HG03135 (cell line): Measurements from ENCODE around the gene MAMDC4.

Experiments
- ATAC-seq: cut with Tn5 transposase; IDR thresholded peaks from one replicate; pipeline ENCODE4 v1.9.1; 2021; ENCODE audit warnings: mild to moderate bottlenecking, moderate library complexity; ENCODE audit not compliant: unreplicated experiment

Gene MAMDC4

GRCh38 chr9:136848393-136849037 lies 3.6 kb upstream of the MAMDC4 start:
- ATAC-seq, result peak; percentile 0

- ATAC-seq, result peak; percentile 76
Measured at GRCh38 chr9:136849038-136849959, 2.8 kb upstream of the MAMDC4 start, which contains the start of gene PHPT1. TSS of gene PHPT1 (plus strand) at chr9:136849409. CDS start at chr9:136849431, 22 bp downstream.

- ATAC-seq, result no peak
Measured at GRCh38 chr9:136849960-136850865, 1.9 kb upstream of the MAMDC4 start.

- no peak for ATAC-seq
Measured at GRCh38 chr9:136850866-136851775, 1.0 kb upstream of the MAMDC4 start.

GRCh38 chr9:136852664-136853595 lies 784 bp downstream of the MAMDC4 start:
- ATAC-seq, result no peak

DNA sequence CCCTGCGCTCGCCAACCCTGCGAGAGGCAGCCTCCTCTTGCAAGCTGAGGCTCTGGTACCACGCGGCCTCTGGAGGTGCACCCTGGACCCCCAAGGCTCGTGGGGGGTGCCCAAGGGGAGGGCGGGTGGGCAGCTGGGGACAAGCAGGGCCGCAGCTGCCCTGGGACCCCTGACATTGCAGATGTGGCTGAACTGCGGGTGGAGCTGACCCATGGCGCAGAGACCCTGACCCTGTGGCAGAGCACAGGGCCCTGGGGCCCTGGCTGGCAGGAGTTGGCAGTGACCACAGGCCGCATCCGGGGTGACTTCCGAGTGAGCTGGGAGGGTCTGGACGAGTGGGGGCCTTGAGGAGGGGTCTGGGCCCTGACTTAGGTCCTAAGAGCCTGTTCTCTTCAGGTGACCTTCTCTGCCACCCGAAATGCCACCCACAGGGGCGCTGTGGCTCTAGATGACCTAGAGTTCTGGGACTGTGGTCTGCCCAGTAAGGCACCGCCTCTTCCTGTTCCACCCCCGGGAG lies 1.5 kb downstream of the MAMDC4 start:
- no peak for ATAC-seq

DNA sequence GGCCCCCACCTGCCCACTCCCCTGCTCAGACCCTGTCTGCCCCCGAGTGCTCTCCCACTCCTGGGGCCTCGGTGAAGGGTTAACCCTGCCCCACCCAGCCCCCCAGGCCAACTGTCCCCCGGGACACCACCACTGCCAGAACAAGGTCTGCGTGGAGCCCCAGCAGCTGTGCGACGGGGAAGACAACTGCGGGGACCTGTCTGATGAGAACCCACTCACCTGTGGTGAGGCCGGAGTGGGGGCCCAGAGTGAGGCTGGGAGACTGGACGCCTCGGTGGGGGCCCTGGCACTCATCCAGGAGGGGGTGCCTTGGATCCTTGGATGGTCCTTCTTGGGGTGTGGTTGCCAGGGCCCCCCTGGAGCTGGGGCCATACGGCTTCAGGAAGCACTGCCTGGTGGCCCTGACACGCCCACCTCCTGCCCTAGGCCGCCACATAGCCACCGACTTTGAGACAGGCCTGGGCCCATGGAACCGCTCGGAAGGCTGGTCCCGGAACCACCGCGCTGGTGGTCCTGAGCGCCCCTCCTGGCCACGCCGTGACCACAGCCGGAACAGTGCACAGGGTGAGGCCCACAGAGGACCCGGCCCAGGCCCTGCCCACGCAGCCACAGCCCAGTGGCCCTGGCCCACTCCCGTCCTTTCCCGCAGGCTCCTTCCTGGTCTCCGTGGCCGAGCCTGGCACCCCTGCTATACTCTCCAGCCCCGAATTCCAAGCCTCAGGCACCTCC lies 2.1 kb downstream of the MAMDC4 start:
- ATAC-seq, result no peak

DNA sequence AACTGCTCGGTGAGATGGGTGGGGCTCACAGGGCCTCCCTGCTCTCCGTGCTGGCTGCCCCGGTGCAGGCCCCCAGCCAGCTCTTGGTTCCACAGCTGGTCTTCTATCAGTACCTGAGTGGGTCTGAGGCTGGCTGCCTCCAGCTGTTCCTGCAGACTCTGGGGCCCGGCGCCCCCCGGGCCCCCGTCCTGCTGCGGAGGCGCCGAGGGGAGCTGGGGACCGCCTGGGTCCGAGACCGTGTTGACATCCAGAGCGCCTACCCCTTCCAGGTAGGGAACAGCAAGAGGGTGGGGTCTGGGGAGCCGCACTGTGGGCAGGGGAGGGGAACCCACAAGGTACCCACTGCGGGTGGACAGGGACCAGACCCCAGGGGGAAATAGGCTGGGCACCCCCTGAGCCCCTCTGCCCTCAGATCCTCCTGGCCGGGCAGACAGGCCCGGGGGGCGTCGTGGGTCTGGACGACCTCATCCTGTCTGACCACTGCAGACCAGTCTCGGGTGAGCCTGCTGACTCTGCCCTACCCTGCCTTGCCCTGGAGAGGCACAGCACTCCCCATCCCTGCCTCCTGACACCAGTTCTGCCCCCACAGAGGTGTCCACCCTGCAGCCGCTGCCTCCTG lies 2.8 kb downstream of the MAMDC4 start:
- ATAC-seq, result no peak

GRCh38 chr9:136855461-136856078 lies 3.4 kb downstream of the MAMDC4 start:
- ATAC-seq, result no peak

- ATAC-seq, result no peak
Measured at GRCh38 chr9:136856079-136856476, 3.9 kb downstream of the MAMDC4 start.

DNA sequence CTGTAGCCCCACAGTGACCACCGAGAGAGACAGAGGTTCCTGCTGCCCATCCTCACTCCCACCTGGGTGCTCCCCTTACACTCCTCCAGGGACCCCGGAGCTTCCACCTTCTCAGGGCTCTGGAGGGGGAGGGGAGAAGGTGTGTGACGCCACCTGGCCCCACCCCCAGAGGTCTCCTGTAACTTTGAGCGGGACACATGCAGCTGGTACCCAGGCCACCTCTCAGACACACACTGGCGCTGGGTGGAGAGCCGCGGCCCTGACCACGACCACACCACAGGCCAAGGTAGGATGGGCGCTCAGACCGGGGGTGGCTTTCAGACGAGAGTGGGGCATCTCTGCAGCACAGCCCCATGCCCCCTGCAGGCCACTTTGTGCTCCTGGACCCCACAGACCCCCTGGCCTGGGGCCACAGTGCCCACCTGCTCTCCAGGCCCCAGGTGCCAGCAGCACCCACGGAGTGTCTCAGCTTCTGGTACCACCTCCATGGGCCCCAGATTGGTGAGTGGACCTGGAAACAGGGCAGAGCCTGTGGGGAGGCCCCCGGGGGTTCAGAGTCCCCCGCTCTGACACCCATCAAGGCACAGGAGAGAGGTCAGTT lies 4.5 kb downstream of the MAMDC4 start:
- ATAC-seq, result no peak

DNA sequence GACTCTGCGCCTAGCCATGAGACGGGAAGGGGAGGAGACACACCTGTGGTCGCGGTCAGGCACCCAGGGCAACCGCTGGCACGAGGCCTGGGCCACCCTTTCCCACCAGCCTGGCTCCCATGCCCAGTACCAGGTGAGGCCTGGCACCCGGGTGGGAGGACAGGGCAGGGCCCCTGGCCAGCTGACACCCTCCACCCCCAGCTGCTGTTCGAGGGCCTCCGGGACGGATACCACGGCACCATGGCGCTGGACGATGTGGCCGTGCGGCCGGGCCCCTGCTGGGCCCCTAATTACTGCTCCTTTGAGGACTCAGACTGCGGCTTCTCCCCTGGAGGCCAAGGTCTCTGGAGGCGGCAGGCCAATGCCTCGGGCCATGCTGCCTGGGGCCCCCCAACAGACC lies 5.0 kb downstream of the MAMDC4 start:
- ATAC-seq, result no peak

GRCh38 chr9:136857581-136858412 lies 5.7 kb downstream of the MAMDC4 start:
- ATAC-seq, result no peak

DNA sequence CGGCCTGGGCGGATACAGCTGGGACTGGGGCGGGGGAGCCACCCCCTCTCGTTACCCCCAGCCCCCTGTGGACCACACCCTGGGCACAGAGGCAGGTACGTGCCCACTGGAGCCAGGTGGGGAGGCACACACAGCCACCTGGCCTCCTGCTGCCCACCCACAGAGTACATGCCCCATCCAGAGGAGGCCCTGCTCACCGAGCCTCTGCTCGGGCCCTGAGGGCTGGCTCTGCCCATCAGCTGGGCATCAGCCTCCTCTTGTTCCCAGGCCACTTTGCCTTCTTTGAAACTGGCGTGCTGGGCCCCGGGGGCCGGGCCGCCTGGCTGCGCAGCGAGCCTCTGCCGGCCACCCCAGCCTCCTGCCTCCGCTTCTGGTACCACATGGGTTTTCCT lies 6.3 kb downstream of the MAMDC4 start:
- ATAC-seq, result no peak

GRCh38 chr9:136858844-136859757 lies 7.0 kb downstream of the MAMDC4 start:
- no peak for ATAC-seq
